Colonic mucosa (tissue), 4 donors: ENCODE data around the gene NADK. TPM values are rescaled to one million over a fixed set of nuclear protein-coding genes. Genes with fewer than 3 reads are reported as not detected.
A peak's percentile ranks its signal among the peaks of the same experiment; 100 is the strongest.

Source experiments
- DNase-seq: peaks from one replicate; pipeline ENCODE4 v3.0.0-alpha.2; 2020
- H3K27ac ChIP-seq: fragments of 200-600 bp; one replicate; pipeline ENCODE4 v1.8.0; 2021
- H3K27me3 ChIP-seq: fragments of 200-600 bp; one replicate; pipeline ENCODE4 v1.8.0; 2021
- H3K36me3 ChIP-seq: fragments of 200-600 bp; one replicate; pipeline ENCODE4 v1.8.0; 2021
- H3K4me1 ChIP-seq: fragments of 200-600 bp; one replicate; pipeline ENCODE4 v1.8.0; 2021; ENCODE audit warnings: mild to moderate bottlenecking
- H3K4me3 ChIP-seq: fragments of 200-600 bp; one replicate; pipeline ENCODE4 v1.8.0; 2021
- H3K9ac ChIP-seq, 2 donors: one replicate each; pipeline ENCODE4 v1.7.0; 2013; ENCODE audit warnings: control low read depth in 2 of 2, low read depth in 2 of 2, low read length in 2 of 2
- H3K9me3 ChIP-seq: fragments of 200-600 bp; one replicate; pipeline ENCODE4 v1.8.0; 2021
- CTCF ChIP-seq: fragments of 200-600 bp; IDR thresholded peaks from one replicate; pipeline ENCODE4 v1.8.0; 2022; ENCODE audit warnings: antibody characterized with exemption, mild to moderate bottlenecking
- intact Hi-C: fragments of 100-400 bp; cut with DNase I; formaldehyde crosslinking; loops from one replicate; pipeline ENCODE4 v1.14.1; 2022
- total RNA-seq, 2 donors: library from RNA; stranded (reverse); fragmentation: NEBNext Ultra II Directional in 1 of 2; extraction: Animal tissue kit (Norgen Biotek cat#: 25700) in 1 of 2; gene quantifications; one replicate each; pipeline ENCODE4 v1.2.1, GENCODE V29; 2021
- donor health status: healthy.
- donor health status: DM: no; HTN: no; CAD: no.
- donor health status: DM: no; HTN: no; CAD: no.

NADK gene
- total RNA-seq, 2 donors from 2014 or later, result 122 to 146 TPM

- intact Hi-C loops, result no loop called here
- Histone ChIP-seq H3K9ac (peak overlapping the region; percentile 97), H3K9me3 (no peaks in the 10 kb centered on the region), H3K27me3 (no peaks in the 10 kb centered on the region), H3K27ac (peak overlapping the region; percentile 85), H3K4me1 (peaks cover 37% of the 10 kb centered on the region), H3K36me3 (no peaks in the 10 kb centered on the region), H3K4me3 (peak overlapping the region; percentile 75)
- TF ChIP-seq CTCF, result no peak
- no peak for DNase-seq
Measured at GRCh38 chr1:1776672-1777582, 1.3 kb downstream of the NADK start.

- Histone ChIP-seq H3K27me3 (no peaks in the 10 kb centered on the region), H3K9ac (peak overlapping the region; percentile 16 to 68), H3K4me1 (peaks cover 24% of the 10 kb centered on the region), H3K36me3 (no peaks in the 10 kb centered on the region), H3K27ac (peak overlapping the region; percentile 85), H3K4me3 (no peak overlapping the region), H3K9me3 (no peaks in the 10 kb centered on the region)
- intact Hi-C loops, result no loop called here
- no peak for TF ChIP-seq CTCF
- DNase-seq, result no peak
Measured at GRCh38 chr1:1775327-1776226, 2.7 kb downstream of the NADK start.

- no peak for TF ChIP-seq CTCF
- Histone ChIP-seq H3K27ac (no peak overlapping the region), H3K9me3 (no peaks in the 10 kb centered on the region), H3K9ac (no peak overlapping the region), H3K4me3 (no peak overlapping the region), H3K36me3 (no peaks in the 10 kb centered on the region), H3K27me3 (no peaks in the 10 kb centered on the region), H3K4me1 (peaks cover 12% of the 10 kb centered on the region)
- no peak for DNase-seq
- intact Hi-C loops, result no loop called here
Measured at GRCh38 chr1:1773874-1774273, 4.4 kb downstream of the NADK start.

GRCh38 chr1:1771096-1771495 lies 7.2 kb downstream of the NADK start:
- H3K9me3 ChIP-seq, result no peaks in the 10 kb centered on the region
- no peak overlapping the region for H3K4me3 ChIP-seq
- H3K9ac ChIP-seq, result no peak overlapping the region
- H3K27me3 ChIP-seq, result no peaks in the 10 kb centered on the region
- no peak for DNase-seq
- intact Hi-C loops, result no loop called here
- H3K4me1 ChIP-seq, result peaks cover 6% of the 10 kb centered on the region
- no peak overlapping the region for H3K27ac ChIP-seq
- no peak for TF ChIP-seq CTCF
- H3K36me3 ChIP-seq, result no peaks in the 10 kb centered on the region

- H3K4me1 ChIP-seq, result no peaks in the 10 kb centered on the region
- no peak for DNase-seq
- TF ChIP-seq CTCF, result no peak
- no peak overlapping the region for H3K4me3 ChIP-seq
- no peaks in the 10 kb centered on the region for H3K27me3 ChIP-seq
- no peaks in the 10 kb centered on the region for H3K36me3 ChIP-seq
- H3K9ac ChIP-seq, result no peak overlapping the region
- intact Hi-C loops, result no loop called here
- no peaks in the 10 kb centered on the region for H3K9me3 ChIP-seq
- no peak overlapping the region for H3K27ac ChIP-seq
Measured at GRCh38 chr1:1770102-1770501, 8.2 kb downstream of the NADK start.
